GM23338 (cell line): ENCODE measurements around the gene FBLN2.

Experiments
- CREB1 ChIP-seq: fragments of 250-450 bp; sonication (Bioruptor Pico); IDR thresholded peaks from 2 replicates; pipeline ENCODE4 v1.5.0; 2020; ENCODE audit warnings: low read depth, mild to moderate bottlenecking, moderate library complexity
- CTCF ChIP-seq, 2 experiments: fragments of 200-600 bp in 1 of 2; sonication (generic) in 1 of 2; conservative IDR thresholded peaks; 2 replicates each; pipeline versions ENCODE4 v1.5.1 to v1.6.1; 2016 to 2017; ENCODE audit warnings: antibody characterized with exemption in 2 of 2, low read depth in 2 of 2, mild to moderate bottlenecking in 2 of 2, moderate library complexity in 1 of 2
- EZH2 ChIP-seq: fragments of 200-600 bp; sonication (generic); IDR thresholded peaks from one replicate; pipeline ENCODE4 v1.8.0; 2017; ENCODE audit warnings: antibody characterized with exemption, mild to moderate bottlenecking, low read depth; ENCODE audit not compliant: unreplicated experiment
- EZH2phosphoT487 ChIP-seq: fragments of 200-600 bp; sonication (generic); IDR thresholded peaks from one replicate; pipeline ENCODE4 v1.8.1; 2018; ENCODE audit warnings: antibody characterized with exemption; ENCODE audit not compliant: unreplicated experiment
- JUNB ChIP-seq: IDR thresholded peaks from one replicate; pipeline ENCODE4 v1.6.1; 2016; ENCODE audit warnings: antibody characterized with exemption; ENCODE audit not compliant: unreplicated experiment
- NANOG ChIP-seq: IDR thresholded peaks from 2 replicates; pipeline ENCODE4 v1.6.1; 2016; ENCODE audit warnings: antibody characterized with exemption, borderline replicate concordance
- POLR2AphosphoS5 ChIP-seq: IDR thresholded peaks from 2 replicates; pipeline ENCODE4 v1.6.1; 2016; ENCODE audit warnings: antibody characterized with exemption, low read depth
- REST ChIP-seq: IDR thresholded peaks from one replicate; pipeline ENCODE4 v1.6.1; 2018; ENCODE audit warnings: antibody characterized with exemption; ENCODE audit not compliant: unreplicated experiment
- STAT1 ChIP-seq: IDR thresholded peaks from one replicate; pipeline ENCODE4 v1.6.1; 2016; ENCODE audit warnings: antibody characterized with exemption; ENCODE audit not compliant: unreplicated experiment
- ZNF114 ChIP-seq: fragments of 250-450 bp; sonication (Bioruptor Pico); IDR thresholded peaks from 2 replicates; pipeline ENCODE4 v1.5.0; 2020; ENCODE audit warnings: mild to moderate bottlenecking, moderate library complexity
- ZNF462 ChIP-seq: fragments of 250-450 bp; sonication (Bioruptor Pico); IDR thresholded peaks from 2 replicates; pipeline ENCODE4 v1.5.0; 2020; ENCODE audit warnings: mild to moderate bottlenecking, moderate library complexity
- TF ChIP-seq, protein P1 (sequence below): IDR thresholded peaks from 2 replicates; pipeline ENCODE4 v1.6.1; 2016; ENCODE audit warnings: antibody characterized with exemption

GRCh38 chr3:13638927-13639326, 90.0 kb downstream of the FBLN2 start:
- TF ChIP-seq CTCF (conservative IDR thresholded peaks at IDR 0.05; ENCODE audit: low read depth in 2 of 2) = no peak
- no peak for TF ChIP-seq EZH2
- TF ChIP-seq EZH2phosphoT487 = no peak
- no peak for TF ChIP-seq POLR2AphosphoS5
- no peak for TF ChIP-seq REST
- TF ChIP-seq JUNB = no peak
- no peak for TF ChIP-seq NANOG
- no peak for TF ChIP-seq ZNF462 (CRISPR knock-in tag)
- TF ChIP-seq CREB1 (CRISPR knock-in tag) = no peak
- TF ChIP-seq ZNF114 (CRISPR knock-in tag) = no peak
- TF ChIP-seq, protein P1, sequence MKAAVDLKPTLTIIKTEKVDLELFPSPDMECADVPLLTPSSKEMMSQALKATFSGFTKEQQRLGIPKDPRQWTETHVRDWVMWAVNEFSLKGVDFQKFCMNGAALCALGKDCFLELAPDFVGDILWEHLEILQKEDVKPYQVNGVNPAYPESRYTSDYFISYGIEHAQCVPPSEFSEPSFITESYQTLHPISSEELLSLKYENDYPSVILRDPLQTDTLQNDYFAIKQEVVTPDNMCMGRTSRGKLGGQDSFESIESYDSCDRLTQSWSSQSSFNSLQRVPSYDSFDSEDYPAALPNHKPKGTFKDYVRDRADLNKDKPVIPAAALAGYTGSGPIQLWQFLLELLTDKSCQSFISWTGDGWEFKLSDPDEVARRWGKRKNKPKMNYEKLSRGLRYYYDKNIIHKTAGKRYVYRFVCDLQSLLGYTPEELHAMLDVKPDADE = no peak
- no peak for TF ChIP-seq STAT1
